SK-N-SH treated with all-trans-retinoic acid at 6 μM for 48 hours (cell line): Measurements from ENCODE around the gene SMAD3.
A peak's percentile ranks its signal among the peaks of the same experiment; 100 is the strongest.

Experiments used
- ATAC-seq: fragments of 200-7000 bp; cut with Tn5 transposase; 3 replicates; pipeline ENCODE4 v1.9.1; 2020; ENCODE audit warnings: mild to moderate bottlenecking, moderate library complexity
- ARNTL ChIP-seq: fragments of 450-650 bp; formaldehyde crosslinking; IDR thresholded peaks from 2 replicates; pipeline ENCODE4 v1.5.0; 2020; ENCODE audit warnings: low read depth, mild to moderate bottlenecking, moderate library complexity, borderline replicate concordance
- CREB5 ChIP-seq: fragments of 250-450 bp; sonication (Bioruptor Pico); IDR thresholded peaks from 2 replicates; pipeline ENCODE4 v1.5.1; 2020; ENCODE audit warnings: low read depth, mild to moderate bottlenecking, moderate library complexity
- CSRNP3 ChIP-seq: fragments of 250-450 bp; sonication (Bioruptor Pico); IDR thresholded peaks from 2 replicates; pipeline ENCODE4 v1.5.1; 2021; ENCODE audit warnings: mild to moderate bottlenecking, moderate library complexity
- ESRRG ChIP-seq: fragments of 250-450 bp; sonication (Bioruptor Pico); IDR thresholded peaks from 2 replicates; pipeline ENCODE4 v1.6.1; 2021; ENCODE audit warnings: mild to moderate bottlenecking
- GLIS3 ChIP-seq: fragments of 250-450 bp; sonication (Bioruptor Pico); IDR thresholded peaks from 2 replicates; pipeline ENCODE4 v1.5.0; 2020; ENCODE audit warnings: mild to moderate bottlenecking, moderate library complexity
- ISL1 ChIP-seq: fragments of 250-450 bp; sonication (Bioruptor Pico); IDR thresholded peaks from 2 replicates; pipeline ENCODE4 v2.1.2; 2022; ENCODE audit warnings: mild to moderate bottlenecking, moderate library complexity
- OSR1 ChIP-seq: fragments of 250-450 bp; sonication (Bioruptor Pico); IDR thresholded peaks from 2 replicates; pipeline ENCODE4 v1.8.0; 2022; ENCODE audit warnings: moderate library complexity, mild to moderate bottlenecking, inconsistent platforms
- PATZ1 ChIP-seq: fragments of 250-450 bp; sonication (Bioruptor Pico); IDR thresholded peaks from 2 replicates; pipeline ENCODE4 v1.8.0; 2020; ENCODE audit warnings: mild to moderate bottlenecking, moderate library complexity, borderline replicate concordance
- POU6F1 ChIP-seq: fragments of 250-450 bp; sonication (Bioruptor Pico); IDR thresholded peaks from 2 replicates; pipeline ENCODE4 v1.8.0; 2021; ENCODE audit warnings: low read depth, mild to moderate bottlenecking, moderate library complexity, borderline replicate concordance
- PPARA ChIP-seq: fragments of 250-450 bp; sonication (Bioruptor Pico); IDR thresholded peaks from 2 replicates; pipeline ENCODE4 v1.5.0; 2020; ENCODE audit warnings: mild to moderate bottlenecking, borderline replicate concordance
- SNAI2 ChIP-seq: fragments of 250-450 bp; sonication (Bioruptor Pico); IDR thresholded peaks from 2 replicates; pipeline ENCODE4 v1.5.0; 2020; ENCODE audit warnings: mild to moderate bottlenecking, moderate library complexity
- TOX ChIP-seq: fragments of 250-450 bp; sonication (Bioruptor Pico); IDR thresholded peaks from 2 replicates; pipeline ENCODE4 v1.8.0; 2021; ENCODE audit warnings: mild to moderate bottlenecking, moderate library complexity, borderline replicate concordance
- ZC3H10 ChIP-seq: fragments of 250-450 bp; sonication (Bioruptor Pico); IDR thresholded peaks from 2 replicates; pipeline ENCODE4 v1.5.1; 2021; ENCODE audit warnings: mild to moderate bottlenecking, moderate library complexity
- ZFP3 ChIP-seq: fragments of 250-450 bp; sonication (Bioruptor Pico); IDR thresholded peaks from 2 replicates; pipeline ENCODE4 v1.5.0; 2020; ENCODE audit warnings: mild to moderate bottlenecking, moderate library complexity
- ZNF70 ChIP-seq: fragments of 450-650 bp; formaldehyde crosslinking; IDR thresholded peaks from 2 replicates; pipeline ENCODE4 v1.5.0; 2020; ENCODE audit warnings: mild to moderate bottlenecking, moderate library complexity
- ZNF8 ChIP-seq: fragments of 450-650 bp; formaldehyde crosslinking; IDR thresholded peaks from 2 replicates; pipeline ENCODE4 v1.5.0; 2020; ENCODE audit warnings: mild to moderate bottlenecking, moderate library complexity
- TF ChIP-seq, protein P1 (sequence below): fragments of 250-450 bp; sonication (Bioruptor Pico); IDR thresholded peaks from 2 replicates; pipeline ENCODE4 v1.5.0; 2020; ENCODE audit warnings: mild to moderate bottlenecking, moderate library complexity

The SMAD3 gene

DNA sequence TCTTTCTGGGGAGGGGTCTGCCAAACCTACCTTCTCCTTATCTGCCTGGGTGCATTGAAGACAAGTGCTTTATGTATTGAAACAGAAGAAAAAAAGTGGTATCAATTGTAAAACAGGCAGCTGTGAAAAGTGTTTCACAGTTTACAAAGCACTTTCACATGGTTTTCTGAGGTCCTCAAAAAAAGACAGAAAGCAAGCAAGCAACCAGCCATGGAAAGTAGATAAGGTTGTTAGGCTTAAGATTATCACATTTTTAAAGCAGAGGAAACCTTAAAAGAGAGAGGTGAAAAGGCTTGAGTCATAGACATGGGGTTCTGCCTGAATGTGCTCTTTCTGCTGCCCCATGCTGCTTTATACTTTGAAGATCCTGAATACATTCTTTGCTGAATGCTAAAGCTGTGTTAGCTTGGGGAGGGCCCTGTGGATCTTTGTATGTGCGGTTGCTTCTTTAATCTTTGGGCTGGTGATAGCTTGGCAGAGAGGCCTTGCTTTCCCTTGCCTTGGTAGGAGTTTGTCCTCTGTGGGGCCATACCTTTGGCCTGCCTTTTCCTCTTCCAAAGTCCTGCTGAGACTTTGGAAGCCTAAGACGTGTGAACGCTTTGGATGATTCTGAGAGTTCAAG is 2.6 kb downstream of the SMAD3 start:
- TF ChIP-seq ARNTL = no peak
- no peak for TF ChIP-seq ZNF8 (CRISPR knock-in tag)
- no peak for TF ChIP-seq CREB5 (CRISPR knock-in tag)
- TF ChIP-seq ZFP3 (CRISPR knock-in tag) = 0 out of 2 replicates have a peak, but pooled peaks have one; percentile 48
- 0 out of 3 replicates have a peak, but pooled peaks have one; percentile 6 for ATAC-seq

DNA sequence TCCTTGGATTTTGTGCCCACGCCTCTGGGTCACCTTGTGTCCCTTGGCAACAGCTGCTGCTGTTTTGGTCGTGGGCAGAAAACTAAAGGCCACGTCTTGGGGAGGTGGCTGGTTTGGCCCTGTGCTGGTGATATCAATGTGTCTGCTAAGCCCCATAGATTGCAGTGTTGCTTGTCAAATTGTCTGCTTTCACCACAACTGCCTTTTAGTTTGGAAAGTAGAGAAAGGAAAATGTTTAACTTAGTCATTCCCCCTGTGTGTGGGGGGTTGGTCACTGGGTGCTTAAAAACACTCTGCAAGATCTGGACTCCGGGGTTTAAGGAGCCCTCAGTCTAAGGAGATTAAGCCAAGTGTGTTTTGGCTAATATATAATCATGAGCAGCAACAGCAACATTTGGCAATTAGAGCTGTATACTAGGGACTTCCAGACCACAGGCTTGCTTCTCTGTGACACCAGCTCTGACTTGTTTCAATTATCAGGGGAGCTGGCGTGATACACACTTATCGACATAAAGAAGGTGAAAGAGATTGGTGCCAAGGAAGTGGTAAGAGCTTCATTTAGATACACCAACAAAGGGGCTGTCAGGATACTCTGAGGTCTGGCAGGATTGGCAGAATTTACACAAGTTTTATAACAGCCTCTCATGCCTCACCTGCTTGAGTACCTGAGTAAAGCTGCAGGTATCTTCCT is 3.5 kb downstream of the SMAD3 start:
- TF ChIP-seq GLIS3 (CRISPR knock-in tag) (0 out of 2 replicates have a peak, but pooled peaks have one; percentile 18), ESRRG (CRISPR knock-in tag) (no peak)
- no peak for ATAC-seq

GRCh38 chr15:67070150-67070549 is 4.7 kb downstream of the SMAD3 start:
- no peak for TF ChIP-seq GLIS3 (CRISPR knock-in tag)
- TF ChIP-seq ZNF8 (CRISPR knock-in tag) = no peak
- no peak for TF ChIP-seq PPARA (CRISPR knock-in tag)
- TF ChIP-seq PATZ1 (CRISPR knock-in tag) = no peak
- TF ChIP-seq SNAI2 (CRISPR knock-in tag) = no peak
- TF ChIP-seq ZC3H10 (CRISPR knock-in tag) = no peak
- TF ChIP-seq POU6F1 (CRISPR knock-in tag) = no peak
- no peak for TF ChIP-seq ZFP3 (CRISPR knock-in tag)
- TF ChIP-seq OSR1 (CRISPR knock-in tag) = no peak
- no peak for TF ChIP-seq ARNTL
- no peak for TF ChIP-seq CREB5 (CRISPR knock-in tag)
- TF ChIP-seq ZNF70 (CRISPR knock-in tag) = no peak
- TF ChIP-seq TOX (CRISPR knock-in tag) = no peak
- no peak for TF ChIP-seq CSRNP3 (CRISPR knock-in tag)
- no peak for TF ChIP-seq ISL1
- TF ChIP-seq, protein P1, sequence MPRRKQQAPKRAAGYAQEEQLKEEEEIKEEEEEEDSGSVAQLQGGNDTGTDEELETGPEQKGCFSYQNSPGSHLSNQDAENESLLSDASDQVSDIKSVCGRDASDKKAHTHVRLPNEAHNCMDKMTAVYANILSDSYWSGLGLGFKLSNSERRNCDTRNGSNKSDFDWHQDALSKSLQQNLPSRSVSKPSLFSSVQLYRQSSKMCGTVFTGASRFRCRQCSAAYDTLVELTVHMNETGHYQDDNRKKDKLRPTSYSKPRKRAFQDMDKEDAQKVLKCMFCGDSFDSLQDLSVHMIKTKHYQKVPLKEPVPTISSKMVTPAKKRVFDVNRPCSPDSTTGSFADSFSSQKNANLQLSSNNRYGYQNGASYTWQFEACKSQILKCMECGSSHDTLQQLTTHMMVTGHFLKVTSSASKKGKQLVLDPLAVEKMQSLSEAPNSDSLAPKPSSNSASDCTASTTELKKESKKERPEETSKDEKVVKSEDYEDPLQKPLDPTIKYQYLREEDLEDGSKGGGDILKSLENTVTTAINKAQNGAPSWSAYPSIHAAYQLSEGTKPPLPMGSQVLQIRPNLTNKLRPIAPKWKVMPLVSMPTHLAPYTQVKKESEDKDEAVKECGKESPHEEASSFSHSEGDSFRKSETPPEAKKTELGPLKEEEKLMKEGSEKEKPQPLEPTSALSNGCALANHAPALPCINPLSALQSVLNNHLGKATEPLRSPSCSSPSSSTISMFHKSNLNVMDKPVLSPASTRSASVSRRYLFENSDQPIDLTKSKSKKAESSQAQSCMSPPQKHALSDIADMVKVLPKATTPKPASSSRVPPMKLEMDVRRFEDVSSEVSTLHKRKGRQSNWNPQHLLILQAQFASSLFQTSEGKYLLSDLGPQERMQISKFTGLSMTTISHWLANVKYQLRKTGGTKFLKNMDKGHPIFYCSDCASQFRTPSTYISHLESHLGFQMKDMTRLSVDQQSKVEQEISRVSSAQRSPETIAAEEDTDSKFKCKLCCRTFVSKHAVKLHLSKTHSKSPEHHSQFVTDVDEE (CRISPR knock-in tag) = no peak
- TF ChIP-seq, all 23 proteins: peak for 0
- no peak for ATAC-seq
